ENCODE measurements around the gene RUNX1. TPM values are rescaled to one million over a fixed set of nuclear protein-coding genes. Genes with fewer than 3 reads are reported as not detected.

The RUNX1 gene
- total RNA-seq, 1 donor from 2014 or later = 4.4 TPM

- no peak for DNase-seq (ENCODE audit: low read depth, low spot score)
Measured at GRCh38 chr21:34830386-34831170, 218.5 kb downstream of the RUNX1 start.

GRCh38 chr21:34827445-34828235 is 221.5 kb downstream of the RUNX1 start:
- DNase-seq (ENCODE audit: low read depth, low spot score) = no peak

DNA sequence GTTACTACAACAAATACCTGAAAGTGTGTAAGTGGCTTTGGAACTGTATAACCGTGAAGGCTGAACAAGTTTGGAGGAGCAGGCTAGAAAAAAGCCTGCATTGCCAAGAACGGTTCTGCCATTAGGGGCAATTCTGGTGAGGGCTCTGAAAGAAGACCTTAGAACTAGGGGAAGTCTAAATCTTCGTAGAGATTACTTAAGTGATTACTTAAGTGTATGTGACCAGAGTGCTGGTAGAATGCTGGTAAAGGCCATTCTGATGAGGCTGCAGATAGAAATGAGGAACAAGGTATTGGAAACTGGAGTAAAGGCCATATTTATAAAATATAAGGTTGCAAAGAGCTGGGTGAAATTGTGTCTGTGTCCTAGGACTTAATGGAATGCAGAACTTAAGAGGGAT is 222.3 kb downstream of the RUNX1 start:
- DNase-seq (ENCODE audit: low read depth, low spot score) = no peak

DNA sequence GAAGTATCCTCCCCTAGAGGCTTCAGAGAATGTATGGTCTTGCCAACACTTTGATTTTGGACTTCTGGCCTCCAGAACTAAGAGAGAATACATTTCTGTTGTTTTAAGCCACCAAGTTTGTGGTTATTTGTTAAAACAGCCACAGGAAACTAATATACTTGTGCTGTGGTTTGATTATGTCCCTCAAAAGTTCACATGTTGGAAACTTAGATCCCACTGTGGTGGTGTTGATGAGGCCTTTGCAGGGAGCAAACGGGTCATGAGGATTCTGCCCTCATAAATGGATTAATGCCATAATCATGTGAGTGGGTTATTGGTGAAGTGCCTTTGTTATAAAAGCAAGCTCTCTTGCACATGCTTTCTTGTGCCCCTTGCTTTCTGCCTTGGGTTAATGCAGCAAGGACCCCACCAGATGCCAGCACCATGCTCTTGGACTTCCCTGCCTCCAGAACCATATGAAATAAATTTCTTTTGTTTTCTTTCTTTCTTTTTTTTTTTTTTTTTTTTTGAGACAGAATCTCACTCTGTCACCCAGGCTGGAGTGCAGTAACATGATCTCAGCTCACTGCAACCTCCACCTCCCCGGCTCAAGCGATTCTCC is 223.1 kb downstream of the RUNX1 start:
- no peak for DNase-seq (ENCODE audit: low read depth, low spot score)

DNA sequence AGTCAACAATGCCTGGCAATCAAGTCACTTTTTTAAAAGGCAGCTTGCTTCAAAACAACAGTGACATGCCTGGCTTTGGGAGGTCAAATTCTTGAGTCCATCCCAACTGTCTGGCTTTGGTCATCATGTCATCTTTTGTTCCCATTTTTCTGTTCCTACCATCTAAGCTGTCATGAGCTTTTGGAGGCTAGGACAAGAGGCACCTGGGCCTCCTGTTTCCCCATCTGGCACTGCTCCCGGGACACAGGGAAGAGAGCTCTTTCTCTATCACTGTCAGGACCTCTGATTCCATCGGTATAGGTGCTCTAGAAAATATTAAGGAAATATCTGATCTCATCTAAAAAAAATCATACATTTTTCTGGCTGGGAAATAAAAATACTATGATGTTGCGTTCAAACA is 224.0 kb downstream of the RUNX1 start:
- DNase-seq (ENCODE audit: low read depth, low spot score) = no peak

DNA sequence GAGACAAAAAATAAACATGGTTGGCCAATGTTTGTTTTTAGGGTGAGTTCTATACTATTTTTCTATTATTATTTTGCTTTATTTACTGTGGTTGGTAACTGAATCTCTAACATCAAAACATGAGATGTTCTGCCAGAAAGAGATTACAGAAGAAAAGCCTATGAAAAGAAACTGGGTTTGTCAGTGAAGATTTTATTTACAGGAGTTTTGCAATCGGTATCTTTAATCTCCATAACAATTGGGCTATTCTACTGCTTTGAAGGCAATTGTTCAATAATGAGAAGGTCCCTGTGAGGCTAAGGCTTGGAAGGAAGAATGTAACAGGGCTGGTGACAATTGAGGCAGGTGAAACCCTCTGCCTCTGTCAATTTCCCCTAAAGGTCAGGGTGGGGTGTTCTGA is 224.8 kb downstream of the RUNX1 start:
- DNase-seq (ENCODE audit: low read depth, low spot score) = no peak

DNA sequence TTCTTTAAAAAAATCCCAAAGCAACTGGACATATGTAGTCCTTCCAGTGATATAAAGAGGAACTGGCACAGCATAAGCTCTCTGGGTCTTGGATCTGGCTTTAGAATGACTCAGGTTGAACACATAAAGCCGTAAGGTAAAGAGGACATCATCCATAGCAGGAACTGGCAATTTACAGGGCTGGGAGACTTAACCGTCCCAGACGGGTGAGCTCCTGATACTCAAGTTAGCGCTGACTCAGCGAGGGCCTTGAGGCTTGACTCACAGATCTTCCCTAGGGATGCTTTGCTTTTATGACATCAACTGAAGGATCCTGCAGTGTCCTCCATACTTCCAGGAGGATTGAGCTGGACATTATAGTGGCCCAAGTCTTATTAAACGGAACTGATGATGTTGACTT is 226.2 kb downstream of the RUNX1 start:
- no peak for DNase-seq (ENCODE audit: low read depth, low spot score)

DNA sequence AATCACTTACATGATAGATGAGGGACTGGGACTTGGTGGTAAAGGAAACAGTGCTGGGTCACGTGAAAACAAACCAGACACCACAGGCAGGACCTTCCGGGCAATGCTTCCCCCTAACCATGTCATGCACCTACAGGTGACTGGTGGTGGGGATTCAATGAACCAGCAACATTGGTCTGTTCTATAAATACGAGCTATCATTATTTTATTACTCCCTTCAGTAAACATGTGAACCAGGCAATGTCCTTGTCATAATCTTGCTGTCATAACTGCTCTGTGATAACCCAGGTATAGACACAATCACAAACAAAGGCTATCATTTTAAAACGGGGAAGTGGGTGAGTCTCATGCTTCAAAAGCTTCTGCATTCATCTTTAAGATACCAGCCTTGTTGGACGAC is 226.9 kb downstream of the RUNX1 start:
- no peak for DNase-seq (ENCODE audit: low read depth, low spot score)

DNA sequence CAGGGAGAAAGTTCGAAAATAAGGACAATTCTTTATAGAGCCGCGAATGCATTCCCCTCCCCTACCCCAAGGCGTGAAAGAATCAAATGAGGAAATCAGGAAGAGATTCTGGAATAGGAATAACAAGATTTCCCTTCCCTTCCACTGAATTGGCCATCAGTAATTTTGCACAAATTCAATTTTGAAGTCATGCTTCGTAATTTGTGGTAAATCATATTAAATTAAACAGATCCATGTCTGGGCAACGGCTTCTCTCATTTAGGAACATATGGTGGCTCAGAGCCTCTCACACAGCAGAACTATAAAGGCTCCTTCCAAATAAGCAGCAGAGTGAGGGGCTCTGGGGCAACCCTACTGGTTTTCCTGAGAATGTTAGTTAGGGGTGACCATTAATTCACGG is 227.4 kb downstream of the RUNX1 start:
- DNase-seq (ENCODE audit: low read depth, low spot score) = no peak

- DNase-seq (ENCODE audit: low read depth, low spot score) = no peak
Measured at GRCh38 chr21:34820051-34820450, 229.1 kb downstream of the RUNX1 start.

- DNase-seq (ENCODE audit: low read depth, low spot score) = no peak
Measured at GRCh38 chr21:34819357-34819999, 229.6 kb downstream of the RUNX1 start.

GRCh38 chr21:34818662-34819158 is 230.4 kb downstream of the RUNX1 start:
- DNase-seq (ENCODE audit: low read depth, low spot score) = no peak

DNA sequence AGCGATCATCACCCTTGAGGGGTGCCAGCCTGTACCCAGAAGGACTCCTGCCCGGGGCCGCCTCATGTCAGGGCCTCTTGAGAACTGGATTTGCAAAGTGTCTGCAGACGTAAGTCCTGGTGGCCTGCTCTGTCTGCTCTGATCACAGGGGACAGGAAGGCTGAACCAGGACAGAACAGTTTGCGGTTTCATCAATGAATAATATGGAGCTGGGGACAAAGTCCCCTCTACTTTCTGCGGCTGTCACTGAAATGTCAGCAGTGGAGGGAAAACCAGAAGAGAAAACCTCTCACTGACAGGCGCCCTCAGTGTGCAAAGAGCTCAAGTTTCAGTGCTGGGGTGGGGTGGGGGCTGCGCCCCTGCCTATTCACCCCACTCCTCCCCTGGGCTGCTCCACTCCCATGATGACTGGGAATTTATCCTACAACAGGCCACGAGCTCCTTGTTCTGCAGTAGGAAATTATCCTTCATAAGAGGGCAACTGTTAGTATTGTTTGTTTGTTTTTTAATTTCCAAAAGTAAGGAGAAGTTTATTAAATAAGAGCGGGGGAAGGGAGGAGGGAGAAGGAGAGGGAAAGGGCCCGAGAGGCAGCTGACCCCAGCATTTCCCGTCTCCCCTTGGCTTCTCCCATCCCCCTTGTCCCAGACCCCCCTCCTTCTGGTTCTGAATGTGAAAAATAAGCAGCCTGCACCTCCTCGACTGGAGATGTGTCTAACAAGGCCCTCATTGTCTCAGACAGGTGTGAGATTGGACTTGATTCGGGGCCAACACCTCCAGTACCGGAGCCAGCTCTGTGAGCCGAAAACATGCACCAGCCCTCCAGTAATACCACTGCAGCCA is 231.1 kb downstream of the RUNX1 start:
- DNase-seq (ENCODE audit: low read depth, low spot score) = no peak

DNA sequence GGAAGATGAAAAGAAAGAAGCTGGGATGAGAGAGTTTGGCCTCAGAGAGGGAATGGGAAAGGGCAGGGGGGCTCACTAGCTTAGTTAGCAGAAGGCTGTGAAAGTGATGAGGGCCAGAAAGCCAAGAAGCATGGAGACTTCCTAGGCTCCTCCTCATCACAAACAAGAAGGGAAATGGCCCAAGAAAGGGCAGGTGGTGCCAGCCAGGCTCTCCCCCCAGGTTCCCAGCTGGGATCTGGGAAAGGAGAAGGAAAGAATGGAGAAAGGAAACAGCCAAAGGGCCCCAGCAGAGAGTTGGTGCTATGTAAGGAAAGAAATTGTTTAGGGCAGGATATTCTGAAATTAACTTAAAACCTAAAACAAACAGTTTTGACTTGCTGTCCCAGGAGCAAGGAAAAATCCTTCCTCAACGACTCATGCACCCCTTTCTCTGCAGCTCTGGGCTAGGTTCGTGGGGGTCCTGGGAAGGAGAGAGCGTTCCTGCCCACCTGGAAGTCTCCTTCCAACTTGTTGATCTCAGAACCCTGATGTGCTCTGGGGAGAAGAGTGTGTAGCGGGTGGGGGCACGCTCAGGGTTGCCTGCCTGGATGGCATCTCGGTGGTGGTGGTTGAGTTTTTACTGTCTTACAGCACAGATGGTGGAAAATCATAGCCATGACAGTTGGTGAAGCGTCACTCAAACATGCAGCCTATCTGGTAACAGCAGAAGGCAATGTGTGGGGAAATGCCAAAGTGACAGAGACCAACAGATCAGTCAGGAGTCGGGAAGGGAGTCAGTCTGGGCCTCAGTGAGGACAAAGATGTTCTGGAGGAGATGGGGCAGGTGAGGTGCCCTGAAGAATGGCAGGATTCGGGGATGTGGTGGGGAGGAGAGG is 233.0 kb downstream of the RUNX1 start:
- DNase-seq (ENCODE audit: low read depth, low spot score) = no peak

DNA sequence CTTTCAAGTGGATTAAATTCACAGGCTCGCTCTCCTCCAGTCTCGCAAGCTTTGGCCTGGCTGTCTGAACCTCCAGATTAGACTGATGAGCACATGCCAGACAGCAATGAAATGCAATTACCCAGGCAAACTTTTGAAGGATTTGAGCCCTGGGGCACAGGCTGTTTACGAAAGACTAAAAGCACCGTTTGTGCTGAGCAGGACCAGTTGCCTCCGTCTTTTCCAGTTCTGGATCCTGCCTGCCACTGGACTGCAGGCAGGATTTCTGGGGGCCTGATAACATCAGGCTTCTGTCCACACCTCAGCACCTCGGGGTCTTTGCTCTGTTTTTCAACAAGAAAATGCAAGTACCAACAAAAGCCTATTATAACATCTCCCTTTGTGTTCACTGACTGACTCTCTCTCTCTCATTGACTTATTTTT is 234.6 kb downstream of the RUNX1 start:
- no peak for DNase-seq (ENCODE audit: low read depth, low spot score)

- DNase-seq (ENCODE audit: low read depth, low spot score) = no peak
Measured at GRCh38 chr21:34813266-34813894, 235.7 kb downstream of the RUNX1 start.

- DNase-seq (ENCODE audit: low read depth, low spot score) = no peak
Measured at GRCh38 chr21:34812504-34813265, 236.4 kb downstream of the RUNX1 start.

- DNase-seq (ENCODE audit: low read depth, low spot score) = no peak
Measured at GRCh38 chr21:34811368-34811767, 237.7 kb downstream of the RUNX1 start.

DNA sequence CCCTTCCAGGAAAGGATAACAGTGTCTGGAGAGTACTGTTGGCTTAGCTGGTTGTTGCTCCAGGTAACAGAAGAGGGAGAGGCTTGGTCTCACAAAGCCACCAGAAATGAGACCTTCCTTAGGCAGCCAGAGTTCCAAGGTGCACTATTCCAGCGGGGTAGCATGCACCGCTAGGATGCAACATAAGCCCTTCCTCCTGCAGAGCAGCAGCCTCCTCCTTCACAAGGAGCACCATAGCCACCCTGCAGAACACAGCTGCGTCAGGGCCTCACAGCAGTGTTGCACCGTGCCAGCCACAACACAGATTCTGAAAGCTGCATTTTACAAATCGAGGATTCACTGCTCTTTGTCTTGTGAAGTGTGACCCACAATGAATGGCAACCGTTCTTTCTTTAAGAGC is 238.3 kb downstream of the RUNX1 start:
- DNase-seq (ENCODE audit: low read depth, low spot score) = no peak
